SK-N-MC (cell line): ENCODE data around the gene AKT1.

ENCODE experiments used
- EZH2 ChIP-seq: fragments of 200-600 bp; sonication (generic); IDR thresholded peaks from one replicate; pipeline ENCODE4 v1.6.1; 2017; ENCODE audit warnings: antibody characterized with exemption
- POLR2AphosphoS5 ChIP-seq: IDR thresholded peaks from 2 replicates; pipeline ENCODE4 v1.6.1; 2012; ENCODE audit warnings: mild to moderate bottlenecking, low read depth, low read length, borderline replicate concordance

GRCh38 chr14:104730487-104730886 lies 65.1 kb downstream of the AKT1 start:
- no peak for TF ChIP-seq POLR2AphosphoS5
- TF ChIP-seq EZH2 = no peak
